Measurements from ENCODE around the gene PLXNB1. TPM values are rescaled to one million over a fixed set of nuclear protein-coding genes. Genes with fewer than 3 reads are reported as not detected.

PLXNB1 gene
- total and polyA plus RNA-seq, 2 of the 13 experiments (the other 11 are each of a cell fraction or from before 2014, with no cell fraction given) = 86.0 to 143 TPM

GRCh38 chr3:48428088-48428571 lies 1.8 kb downstream of the PLXNB1 start (continued):
- no peak for TF ChIP-seq MEIS1 (CRISPR knock-in tag; IDR thresholded peaks at IDR 0.05; ENCODE audit: borderline replicate concordance)
- TF ChIP-seq KDM5A (IDR thresholded peaks at IDR 0.05; ENCODE audit: borderline replicate concordance, low read length) = 0 out of 2 replicates have a peak, but pooled peaks have one; percentile 12
- TF ChIP-seq ZNF788 (CRISPR knock-in tag; IDR thresholded peaks at IDR 0.05; ENCODE audit: borderline replicate concordance) = peak; percentile 7; the same call in 1 of the 2 replicates
- TF ChIP-seq PBX2 (CRISPR knock-in tag; IDR thresholded peaks at IDR 0.05) = no peak
- TF ChIP-seq ZNF350 (CRISPR knock-in tag; IDR thresholded peaks at IDR 0.05; ENCODE audit: borderline replicate concordance, low read depth) = peak; percentile 19; the same call in 1 of the 2 replicates
- TF ChIP-seq FOXM1 (CRISPR knock-in tag; IDR thresholded peaks at IDR 0.05) = no peak
- no peak for TF ChIP-seq ZBTB39 (CRISPR knock-in tag; IDR thresholded peaks at IDR 0.05)
- no peak for TF ChIP-seq STAG1 (CRISPR knock-in tag; IDR thresholded peaks at IDR 0.05)
- TF ChIP-seq MAX (IDR thresholded peaks at IDR 0.05) = no peak
- 0 out of 2 replicates have a peak, but pooled peaks have one; percentile 64 for TF ChIP-seq SRY (CRISPR knock-in tag; IDR thresholded peaks at IDR 0.05)
- TF ChIP-seq AHDC1 (CRISPR knock-in tag; IDR thresholded peaks at IDR 0.05; ENCODE audit: borderline replicate concordance) = 0 out of 2 replicates have a peak, but pooled peaks have one; percentile 32
- TF ChIP-seq CCDC6 (CRISPR knock-in tag; IDR thresholded peaks at IDR 0.05) = peak; percentile 44; the same call in 1 of the 2 replicates
- TF ChIP-seq ZNF740 (CRISPR knock-in tag; IDR thresholded peaks at IDR 0.05) = peak; percentile 14; the same call in 1 of the 2 replicates
- TF ChIP-seq LBX2 (CRISPR knock-in tag; IDR thresholded peaks at IDR 0.05; ENCODE audit: borderline replicate concordance) = 0 out of 2 replicates have a peak, but pooled peaks have one; percentile 27
- TF ChIP-seq ZNF263 (CRISPR knock-in tag; IDR thresholded peaks at IDR 0.05) = peak; percentile 55; the same call in 1 of the 2 replicates
- no peak for TF ChIP-seq BHLHE40 (IDR thresholded peaks at IDR 0.05; ENCODE audit: low read length)

Measured in HepG2 (cell line).